Ureter (tissue), 1 donor: ENCODE data around the gene ASCC1. TPM values are rescaled to one million over a fixed set of nuclear protein-coding genes. Genes with fewer than 3 reads are reported as not detected.
A peak's percentile ranks its signal among the peaks of the same experiment; 100 is the strongest.
"Not testable (repeated sequence)": the region's sequence is repeated elsewhere in the genome, so short reads cannot be mapped to it uniquely, and the experiment has no call there.

Experiments used
- DNase-seq: peaks from one replicate; pipeline ENCODE4 v3.0.0-alpha.2; 2020; ENCODE audit warnings: low spot score
- total RNA-seq: library from RNA; stranded (reverse); gene quantifications from one replicate; pipeline ENCODE4 v1.2.4, GENCODE V29; 2023
- donor health status: DM: yes; HTN: yes; CAD: no.

Gene ASCC1
- total RNA-seq, 1 donor from 2014 or later: 39.3 TPM

DNA sequence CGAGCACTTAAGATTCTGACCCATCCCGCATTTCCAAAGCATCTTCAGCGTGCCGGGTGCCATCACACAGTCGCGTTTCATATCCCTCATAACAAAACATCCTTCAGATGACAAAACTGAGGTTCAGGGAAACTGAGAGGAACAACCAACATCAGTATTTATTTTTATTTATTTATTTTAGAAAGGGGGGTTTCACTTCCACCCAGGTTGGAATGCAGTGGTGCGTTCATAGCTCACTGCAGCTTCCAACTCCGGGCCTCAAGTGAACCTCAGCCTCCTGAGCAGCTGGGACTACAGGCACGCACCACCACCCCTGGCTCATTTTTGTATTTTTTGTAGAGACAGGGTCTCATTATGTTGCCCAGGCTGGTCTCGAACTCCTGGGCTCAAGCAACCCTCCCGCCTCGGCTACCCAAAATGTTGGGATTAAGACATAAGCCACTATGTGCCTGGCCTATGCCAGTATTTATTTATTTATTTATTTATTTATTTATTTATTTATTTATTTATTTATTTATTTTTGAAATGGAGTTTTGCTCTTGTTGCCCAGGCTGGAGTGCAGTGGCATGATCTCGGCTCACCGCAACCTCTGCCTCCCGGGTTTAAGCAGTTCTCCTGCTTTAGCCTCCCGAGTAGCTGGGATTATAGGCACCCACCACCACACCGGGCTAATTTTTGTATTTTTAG is 33.2 kb upstream of the ASCC1 start:
- not testable (repeated sequence) for DNase-seq

DNA sequence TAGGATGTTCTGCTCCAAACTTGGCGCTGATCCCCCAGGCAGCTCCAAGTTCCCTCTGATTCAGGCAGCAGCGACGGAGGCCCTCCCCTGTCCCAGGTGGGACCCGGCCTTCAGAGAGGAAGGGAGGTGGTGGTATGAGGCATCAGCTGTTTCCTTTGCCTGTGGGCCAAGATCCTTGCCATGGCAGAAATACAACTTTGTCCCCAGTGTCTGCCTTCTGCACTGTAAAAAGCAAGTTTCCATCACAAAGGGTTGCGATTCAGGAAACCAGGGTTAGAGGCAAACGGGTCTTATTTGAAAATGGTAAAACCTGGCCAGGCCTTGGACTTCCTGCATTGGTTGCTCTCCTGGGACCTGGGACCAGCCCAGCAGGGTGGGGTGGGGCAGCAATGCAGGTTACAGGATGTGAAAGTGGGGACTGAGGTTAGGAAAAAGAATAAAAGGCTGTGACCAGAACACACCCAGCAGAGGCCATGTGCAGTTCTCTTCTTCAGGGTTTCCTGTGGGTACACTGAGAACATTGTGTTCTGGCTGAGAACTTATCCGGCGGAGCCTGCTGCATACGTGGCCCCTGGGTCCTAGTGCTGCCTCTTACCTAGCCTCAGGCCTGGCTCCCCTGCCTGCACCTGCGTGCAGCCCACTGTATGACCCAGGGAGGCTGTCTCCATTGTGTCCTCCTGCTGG is 32.5 kb upstream of the ASCC1 start:
- peak; percentile 89 for DNase-seq

DNA sequence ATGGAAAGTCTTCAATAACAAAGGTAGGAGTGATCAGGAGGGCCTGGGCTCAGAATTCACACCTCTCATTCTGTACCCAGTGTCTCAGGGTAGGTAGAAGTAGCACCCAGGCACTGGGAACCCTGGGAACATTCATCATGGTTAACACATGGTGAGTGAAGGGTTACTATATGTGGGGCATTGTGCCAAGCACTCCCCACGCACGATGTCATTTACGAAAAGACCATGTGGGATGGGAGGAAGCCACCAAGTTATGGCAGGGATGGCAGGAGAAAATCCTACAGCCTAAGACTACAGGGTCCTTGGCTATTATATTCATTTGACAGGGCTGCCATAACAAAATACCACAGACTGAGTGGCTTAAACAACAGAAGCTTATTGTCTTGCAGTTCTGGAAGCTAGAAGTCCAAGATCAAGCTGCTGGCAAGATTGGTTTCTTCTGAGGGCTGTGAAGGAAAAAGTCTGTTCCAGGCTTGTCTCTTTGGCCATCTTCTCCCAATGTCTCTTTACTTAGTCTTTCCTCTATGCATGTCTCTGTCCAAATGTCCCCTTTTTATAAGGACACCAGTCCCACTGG is 30.0 kb upstream of the ASCC1 start:
- DNase-seq: no peak

DNA sequence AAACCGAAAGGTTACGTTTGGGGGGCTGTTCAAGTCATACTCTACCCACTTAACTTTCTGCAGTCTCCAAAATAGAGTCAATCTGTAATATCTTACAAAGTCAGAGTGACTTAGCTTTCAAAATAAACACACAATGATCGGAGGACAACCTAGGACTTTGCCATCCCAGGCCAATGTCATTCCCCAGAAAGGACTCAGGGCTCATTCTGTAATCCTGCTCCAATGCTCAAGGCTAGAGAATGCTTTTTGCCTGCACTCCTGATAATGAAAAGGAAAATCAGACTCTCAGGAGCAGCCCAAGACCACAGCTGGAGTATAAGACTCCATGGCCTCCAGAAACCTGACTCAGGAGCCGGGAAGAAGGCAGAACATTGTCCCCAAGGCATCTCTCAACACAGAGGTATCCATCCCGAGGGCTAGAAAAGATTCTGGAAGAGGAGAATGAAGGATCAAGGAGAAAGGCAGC is 28.5 kb upstream of the ASCC1 start:
- no peak for DNase-seq

DNA sequence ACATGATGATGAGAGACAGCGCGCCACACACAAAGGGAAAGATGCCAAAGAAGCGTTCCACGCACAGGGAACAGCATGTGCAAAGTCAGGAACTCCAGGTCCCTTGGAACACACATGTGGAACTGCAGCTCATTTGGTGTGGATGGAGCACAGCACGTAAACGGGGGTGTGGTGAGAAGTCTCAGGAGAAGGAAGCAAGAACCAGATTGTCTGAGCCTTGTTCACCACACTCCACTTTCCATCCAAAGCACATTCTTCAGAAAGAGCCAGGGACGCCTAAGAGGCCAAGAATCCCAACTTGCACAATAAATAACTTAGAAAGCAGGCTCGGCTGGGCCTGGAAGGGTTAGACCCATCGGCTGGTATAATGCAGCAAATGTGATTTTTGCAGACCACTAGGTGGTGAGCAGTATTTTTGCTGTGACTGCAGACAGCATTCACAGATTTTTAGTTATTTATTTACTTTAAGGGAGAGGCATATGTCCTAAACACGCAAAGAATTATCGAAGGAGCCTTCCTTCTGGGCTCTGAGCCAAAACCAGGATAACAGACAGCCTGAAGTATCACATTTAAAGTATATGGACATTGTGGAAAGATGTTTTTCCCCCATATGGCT is 27.9 kb upstream of the ASCC1 start:
- peak; percentile 70 for DNase-seq

DNA sequence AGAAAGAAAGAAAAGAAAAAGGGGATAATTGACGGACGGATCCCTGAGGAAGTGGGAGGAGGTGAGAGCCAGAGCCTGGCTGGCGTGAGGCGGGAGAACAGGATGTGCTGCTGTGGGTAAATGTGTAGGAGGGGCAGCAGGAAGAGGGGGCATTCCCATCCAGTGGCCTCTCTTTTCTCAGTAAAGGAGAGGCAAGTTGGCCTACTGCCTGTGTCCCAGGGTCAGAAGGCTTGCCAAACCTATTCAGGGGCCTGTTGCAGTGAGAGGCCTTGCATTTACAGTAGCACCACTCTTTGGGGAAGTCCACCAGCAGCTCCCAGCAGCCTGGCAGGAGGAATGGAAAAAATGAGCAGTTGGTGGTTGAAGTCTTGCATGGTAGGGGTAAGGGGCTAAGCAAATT is 26.6 kb upstream of the ASCC1 start:
- peak; percentile 61 for DNase-seq

DNA sequence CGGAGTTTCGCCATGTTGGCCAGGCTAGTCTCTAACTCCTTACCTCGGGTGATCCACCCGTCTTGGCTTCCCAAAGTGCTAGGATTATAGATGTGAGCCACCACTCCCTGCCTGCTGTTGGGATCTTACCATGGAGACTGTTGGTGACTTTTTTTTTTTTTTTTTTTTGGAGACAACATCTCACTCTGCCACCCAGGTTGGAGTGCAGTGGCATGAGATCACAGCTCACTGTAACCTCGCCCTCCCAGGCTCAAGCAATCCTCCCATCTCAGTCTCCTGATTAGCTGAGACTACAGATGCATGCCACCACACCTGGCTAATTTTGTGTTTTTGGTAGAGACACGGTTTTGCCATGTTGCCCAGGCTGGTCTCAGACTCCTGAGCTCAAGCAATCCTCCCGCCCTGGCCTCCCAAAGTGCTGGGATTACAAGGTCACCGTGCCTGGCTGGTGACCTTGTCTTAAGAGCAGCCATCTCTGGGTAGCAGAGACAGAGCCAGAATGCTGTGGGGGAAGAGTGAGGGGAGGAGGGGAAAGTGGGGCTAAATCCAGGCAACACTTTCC is 25.7 kb upstream of the ASCC1 start:
- no peak for DNase-seq

DNA sequence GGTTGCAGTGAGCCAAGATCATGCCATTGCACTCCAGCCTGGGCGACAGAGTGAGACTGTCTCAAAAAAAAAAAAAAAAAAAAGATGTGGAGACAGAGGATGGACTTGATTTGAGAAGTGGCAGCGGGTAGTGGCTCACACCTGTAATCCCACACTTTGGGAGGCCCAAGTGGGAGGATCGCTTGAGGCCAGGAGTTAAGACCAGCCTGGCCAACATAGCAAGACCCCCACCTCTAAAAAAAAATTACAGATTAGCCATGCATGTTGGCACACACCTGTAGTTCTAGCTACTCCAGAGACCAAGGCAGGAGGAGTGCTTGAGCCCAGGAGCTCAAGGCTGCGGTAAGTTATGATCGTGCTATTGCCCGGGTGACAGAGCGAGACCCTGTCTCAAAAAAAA is 24.3 kb upstream of the ASCC1 start:
- DNase-seq: no peak

DNA sequence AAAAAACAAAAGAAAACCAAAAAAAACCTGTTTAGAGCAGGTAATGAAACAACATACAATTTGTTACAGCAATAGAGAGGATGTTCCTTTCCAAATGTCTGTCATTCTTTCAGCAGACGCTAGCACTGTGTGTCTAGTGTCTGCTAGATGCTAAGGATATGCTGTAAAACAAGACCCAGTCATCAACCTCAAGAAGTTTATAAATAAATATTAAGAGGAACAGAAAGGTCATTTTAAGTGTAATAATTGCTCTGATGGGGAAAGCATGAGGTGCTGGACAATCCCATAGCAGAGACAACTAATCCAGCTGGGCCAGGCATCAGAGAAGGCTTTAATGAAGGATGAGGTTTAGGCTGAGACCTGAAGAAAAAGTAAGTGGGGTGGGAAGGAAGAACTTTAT is 23.3 kb upstream of the ASCC1 start:
- DNase-seq: no peak

DNA sequence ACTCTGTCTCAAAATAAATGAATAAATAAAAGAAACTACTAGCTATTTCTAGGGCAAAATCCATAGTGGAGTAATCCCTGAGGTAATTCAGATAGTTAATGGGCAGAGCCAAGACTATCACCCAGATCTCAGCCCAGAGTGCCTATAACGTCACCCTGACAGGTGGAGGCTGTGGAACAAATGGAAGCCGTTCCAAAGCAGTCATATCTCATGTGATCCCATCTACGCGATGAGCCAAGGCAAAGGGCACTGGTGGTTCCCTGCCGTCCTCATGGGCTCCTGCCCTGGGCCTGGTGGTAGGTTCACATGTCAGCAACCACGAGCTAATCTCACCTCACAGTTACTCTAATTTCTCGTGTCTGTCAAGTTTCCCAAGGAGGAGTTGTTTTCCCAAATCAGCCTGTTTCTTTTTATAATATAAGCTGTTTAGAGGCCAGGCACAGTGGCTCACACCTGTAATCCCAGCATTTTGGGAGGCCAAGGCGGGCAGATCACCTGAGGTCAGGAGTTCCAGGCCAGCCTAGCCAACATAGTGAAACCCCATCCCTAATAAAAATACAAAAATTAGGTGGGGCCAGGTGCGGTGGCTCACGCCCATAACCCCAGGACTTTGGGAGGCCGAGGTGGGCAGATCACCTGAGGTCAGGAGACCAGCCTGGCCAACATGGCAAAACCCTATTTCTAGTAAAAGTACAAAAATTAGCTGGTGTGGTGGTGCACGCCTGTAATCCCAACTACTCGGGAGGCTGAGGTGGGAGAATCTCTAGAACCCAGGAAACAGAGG is 22.5 kb upstream of the ASCC1 start:
- no peak for DNase-seq

DNA sequence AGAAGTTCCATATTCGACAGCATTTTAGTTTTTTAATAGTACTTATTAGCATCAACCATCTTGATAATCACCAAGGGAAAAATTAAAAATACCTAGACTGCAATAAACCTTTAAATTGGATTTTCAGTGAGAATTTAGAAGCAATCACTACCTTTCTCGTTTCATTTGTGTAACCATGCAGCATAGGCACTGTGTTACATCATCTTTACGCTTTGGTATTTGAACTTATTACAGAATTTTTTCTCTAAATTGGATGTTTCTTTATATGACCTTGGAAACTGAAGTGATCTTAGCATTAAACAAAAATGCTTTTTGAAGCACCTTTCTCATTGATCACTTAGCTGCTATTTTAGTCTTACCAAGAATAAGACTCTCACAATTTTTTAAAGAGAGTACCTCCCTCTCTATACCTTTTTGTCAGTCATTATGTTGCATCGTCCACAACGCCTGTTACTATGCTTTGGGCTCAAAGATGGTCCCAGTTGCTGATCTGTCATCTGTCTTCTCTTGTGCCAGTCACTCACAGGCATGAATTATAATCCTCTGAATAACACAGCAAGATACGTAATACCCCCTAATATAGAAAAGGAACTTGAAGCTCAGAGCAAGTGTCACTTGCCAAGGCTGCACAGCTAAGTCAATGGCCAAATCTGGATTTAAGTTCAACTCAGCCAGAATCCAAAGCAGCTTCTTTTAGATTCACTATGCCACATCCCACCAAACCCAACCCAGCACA is 19.6 kb upstream of the ASCC1 start:
- DNase-seq: no peak

DNA sequence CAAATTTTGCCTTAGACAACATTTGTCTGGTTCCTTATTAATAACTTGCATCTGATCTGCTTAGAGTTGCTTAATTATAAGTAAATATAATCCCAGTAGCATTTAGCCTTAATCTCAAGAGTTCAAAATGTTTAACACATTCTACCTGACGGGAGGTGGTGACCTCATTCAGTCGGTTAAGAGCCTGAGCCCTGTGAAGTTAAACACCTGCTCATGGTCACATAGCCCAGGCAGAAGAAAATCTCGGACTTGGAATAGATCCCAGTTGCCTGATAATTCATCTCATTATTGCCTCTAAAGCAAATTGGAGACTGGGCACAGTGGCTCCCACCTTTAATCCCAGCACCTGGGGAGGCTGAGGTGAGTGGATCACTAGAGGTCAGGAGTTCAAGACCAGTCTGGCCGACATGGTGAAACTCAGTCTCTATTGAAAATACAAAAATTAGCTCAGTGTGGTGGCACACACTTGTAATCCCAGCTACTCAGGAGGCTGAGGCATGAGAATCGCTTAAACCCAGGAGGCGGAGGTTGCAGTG is 18.6 kb upstream of the ASCC1 start:
- no peak for DNase-seq

DNA sequence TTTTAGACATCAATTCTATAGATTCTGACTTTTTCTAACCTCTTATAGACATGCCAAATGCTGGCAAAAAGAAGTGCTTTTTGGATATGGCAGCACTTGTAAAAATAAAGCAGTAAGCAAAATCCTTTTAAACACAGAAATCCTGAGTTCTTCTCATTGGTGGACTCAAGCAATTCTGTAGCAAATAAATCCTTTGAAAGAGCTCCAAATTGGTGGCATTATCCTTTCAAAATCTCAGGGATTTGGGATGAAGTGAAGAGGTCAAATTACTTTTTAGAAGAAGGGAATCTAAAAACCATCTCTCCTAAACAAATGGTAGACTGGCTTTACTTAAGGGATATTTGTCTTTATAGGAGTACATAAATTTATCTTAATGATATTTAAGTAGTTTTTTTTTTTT is 17.5 kb upstream of the ASCC1 start:
- no peak for DNase-seq

DNA sequence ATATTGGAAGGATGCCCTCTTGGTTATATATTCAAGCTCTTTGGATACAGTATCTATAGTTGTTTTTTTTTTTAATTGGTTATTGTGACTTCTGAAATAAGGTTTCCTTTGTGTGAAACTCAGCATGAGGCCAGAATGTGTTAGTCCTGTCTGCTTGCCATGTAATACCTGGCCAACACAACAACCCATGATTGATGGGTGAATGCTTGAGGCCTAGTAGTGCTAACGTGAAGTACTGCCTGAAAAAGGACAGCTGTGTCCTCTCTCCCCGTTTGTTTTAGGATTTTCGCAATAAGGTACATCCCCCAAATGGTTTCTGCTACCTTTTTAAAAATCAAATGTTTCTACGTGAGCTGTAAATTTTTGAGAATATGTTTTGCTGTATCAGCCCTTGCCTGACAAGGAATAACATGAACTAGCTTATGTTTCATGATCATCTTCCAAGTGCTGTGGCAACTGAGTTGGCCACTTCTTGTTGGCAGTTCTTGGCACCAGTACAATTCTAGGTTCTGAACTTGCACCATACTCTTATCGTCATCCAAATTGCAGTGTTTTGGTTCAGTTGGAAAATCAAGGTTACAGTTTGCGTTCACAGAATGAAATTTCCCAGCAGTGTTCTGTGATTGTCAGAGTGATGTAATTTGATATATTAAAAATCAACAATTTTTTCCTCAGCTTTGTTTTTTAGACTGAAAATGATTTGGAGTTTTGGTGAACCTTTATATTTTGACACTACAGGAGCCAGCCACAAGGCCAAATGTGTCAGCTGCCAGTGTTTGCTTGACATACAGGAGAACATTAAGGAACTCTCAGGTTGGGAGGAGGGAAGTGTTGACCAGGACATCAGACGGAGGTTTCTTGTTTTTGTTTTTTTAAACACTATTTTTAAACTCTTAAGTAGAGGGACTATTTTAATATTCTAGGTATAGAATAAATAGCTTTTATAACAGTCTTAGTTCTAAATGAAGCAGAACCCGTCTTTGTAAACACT is 13.5 kb upstream of the ASCC1 start:
- DNase-seq: no peak

DNA sequence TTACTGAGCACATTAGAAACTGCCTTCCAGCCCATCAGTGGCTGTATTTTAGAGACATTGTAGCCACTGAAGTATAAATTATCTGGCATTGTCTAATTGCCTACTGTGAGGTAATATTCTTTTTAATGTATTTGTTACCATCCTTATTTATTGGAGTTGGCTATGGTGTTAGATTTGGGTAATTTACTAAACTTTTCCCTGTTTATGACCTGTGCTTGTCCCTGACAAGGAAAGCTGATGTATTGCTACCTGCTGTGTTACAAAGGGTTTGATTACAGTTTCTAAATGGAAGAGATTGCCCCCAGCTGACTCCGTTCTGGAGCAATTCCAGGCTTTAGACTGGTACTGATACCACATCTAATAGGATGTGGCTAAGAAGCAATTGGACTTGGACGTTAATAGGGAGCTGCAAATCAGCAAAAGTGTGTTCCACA is 12.3 kb upstream of the ASCC1 start:
- DNase-seq: no peak

DNA sequence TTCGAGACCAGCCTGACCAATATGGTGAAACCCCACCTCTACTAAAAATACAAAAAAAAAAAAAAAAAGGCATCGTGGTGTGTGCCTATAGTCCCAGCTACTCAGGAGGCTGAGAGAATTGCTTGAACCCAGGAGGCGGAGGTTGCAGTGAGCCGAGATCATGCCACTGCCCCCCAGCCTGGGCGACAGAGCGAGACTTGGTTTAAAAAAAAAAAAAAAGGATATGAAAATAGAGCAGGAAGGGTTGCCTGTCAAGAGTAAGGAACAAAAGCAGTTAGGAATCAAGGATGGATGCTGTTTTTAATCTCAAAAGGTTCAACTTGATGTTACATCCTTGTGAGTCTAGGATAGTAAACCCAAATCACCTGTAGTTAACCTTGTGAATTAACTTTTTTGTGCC is 11.8 kb upstream of the ASCC1 start:
- no peak for DNase-seq

DNA sequence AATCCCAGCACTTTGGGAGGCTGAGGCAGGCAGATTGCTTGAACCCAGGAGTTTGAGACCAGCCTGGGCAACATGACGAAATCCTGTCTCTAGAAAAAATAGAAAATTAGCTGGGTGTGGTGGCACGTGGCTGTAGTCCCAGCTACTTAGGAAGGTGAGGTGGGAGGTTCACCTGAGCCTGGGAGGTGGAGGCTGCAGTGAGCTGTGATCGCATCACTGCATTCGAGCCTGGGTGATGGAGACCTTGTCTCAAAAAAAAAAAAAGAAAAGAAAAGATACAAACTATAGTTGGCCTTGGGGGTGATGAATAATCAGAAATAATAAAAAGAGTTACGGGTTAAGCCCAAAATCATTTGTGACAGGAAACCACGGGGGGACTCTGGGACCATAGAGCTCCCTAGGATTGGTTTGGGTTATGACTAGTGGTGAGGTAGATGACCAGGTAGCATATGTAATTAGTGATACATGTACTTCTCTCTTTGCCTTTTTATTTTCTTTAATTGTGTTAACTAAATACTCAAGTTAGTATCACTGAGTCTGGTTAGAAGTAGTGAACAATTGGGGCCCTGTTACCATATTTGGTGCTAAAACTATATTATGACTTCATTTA is 10.4 kb upstream of the ASCC1 start:
- DNase-seq: no peak

DNA sequence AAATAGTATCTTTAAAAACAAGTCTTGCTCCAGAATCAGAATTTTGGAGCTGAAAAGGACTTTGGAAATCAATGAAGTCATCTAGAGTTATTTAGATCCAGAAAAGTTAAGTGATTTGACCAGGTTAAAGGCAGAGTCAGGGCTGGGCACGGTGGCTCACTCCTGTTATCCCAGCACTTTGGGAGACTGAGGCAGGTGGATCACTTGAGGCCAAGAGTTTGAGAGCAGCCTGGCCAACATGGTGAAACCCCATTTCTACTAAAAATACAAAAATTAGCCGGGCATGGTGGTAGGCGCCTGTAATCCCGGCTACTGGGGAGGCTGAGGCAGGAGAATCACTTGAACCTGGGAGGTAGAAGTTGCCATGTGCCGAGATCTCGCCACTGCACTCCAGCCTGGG is 8.1 kb upstream of the ASCC1 start:
- not testable (repeated sequence) for DNase-seq

DNA sequence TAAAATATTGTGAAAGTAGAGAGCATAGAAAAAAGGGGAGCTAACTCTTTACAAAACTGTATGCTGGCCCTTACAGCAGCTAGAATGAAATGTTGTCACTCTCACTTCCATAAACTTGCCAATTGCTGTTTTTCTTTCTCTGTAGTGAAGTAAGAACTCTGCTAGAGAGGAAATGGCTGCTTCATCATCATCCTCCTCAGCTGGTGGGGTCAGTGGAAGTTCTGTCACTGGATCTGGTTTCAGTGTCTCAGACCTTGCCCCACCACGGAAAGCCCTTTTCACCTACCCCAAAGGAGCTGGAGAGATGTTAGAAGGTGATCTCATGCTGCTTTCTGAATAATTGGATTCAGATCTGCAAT is 7.6 kb upstream of the ASCC1 start:
- DNase-seq: no peak
